ENCODE measurements around the gene ASCC1.

GRCh38 chr10:72137583-72137982 is 78.5 kb downstream of the ASCC1 start:
- no peak for TF ChIP-seq CTCF (IDR thresholded peaks at IDR 0.05; ENCODE audit: insufficient read depth, low read depth, low read length)
- TF ChIP-seq EZH2 (IDR thresholded peaks at IDR 0.05; ENCODE audit: insufficient read depth, low read length): no peak
